ENCODE data around the gene PTPN14. TPM values are rescaled to one million over a fixed set of nuclear protein-coding genes. Genes with fewer than 3 reads are reported as not detected.
A peak's percentile ranks its signal among the peaks of the same experiment; 100 is the strongest.

PTPN14 gene
- total RNA-seq, 1 experiment from 2014 or later = 243 TPM

- peaks cover 18% of the 10 kb centered on the region for H3K36me3 Mint-ChIP-seq (ENCODE audit: insufficient read depth, unreplicated experiment)
- peak overlapping the region; percentile 88 for H3K27ac Mint-ChIP-seq (ENCODE audit: low read depth, unreplicated experiment)
- TF ChIP-seq CTCF (IDR thresholded peaks at IDR 0.05; ENCODE audit: unreplicated experiment) = no peak
- H3K4me1 Mint-ChIP-seq (ENCODE audit: insufficient read depth, unreplicated experiment) = peaks cover 77% of the 10 kb centered on the region
- no TSS peak for BruUV-seq (replicated peaks)
- no peaks in the 10 kb centered on the region for H3K9me3 Mint-ChIP-seq (ENCODE audit: unreplicated experiment)
- no peaks in the 10 kb centered on the region for H3K27me3 Mint-ChIP-seq (ENCODE audit: insufficient read depth, unreplicated experiment)
- H3K4me3 Mint-ChIP-seq (ENCODE audit: unreplicated experiment) = peak overlapping the region; percentile 65
- POLR2A ChIA-PET = interaction anchor here (0.6 to 30.6 kb wide), 30 partner anchors 7 to 548 kb away, joined by 3 to 881 read pairs (median 18); partner anchors contain the start of genes CENPF and PTPN14
- intact Hi-C loops (cut with micrococcal nuclease) = loop anchor here (10.0 kb wide), 1 partner anchor 51 kb away; no protein-coding TSS in a partner anchor
- DNase-seq (ENCODE audit: unreplicated experiment) = peak; percentile 54
- CTCF ChIA-PET = interaction anchor here (0.6 to 8.8 kb wide), 17 partner anchors 7 to 143 kb away, joined by 3 to 120 read pairs (median 10); partner anchors contain the start of gene PTPN14
Observed at GRCh38 chr1:214475331-214475730, 76.1 kb downstream of the PTPN14 start.

DNA sequence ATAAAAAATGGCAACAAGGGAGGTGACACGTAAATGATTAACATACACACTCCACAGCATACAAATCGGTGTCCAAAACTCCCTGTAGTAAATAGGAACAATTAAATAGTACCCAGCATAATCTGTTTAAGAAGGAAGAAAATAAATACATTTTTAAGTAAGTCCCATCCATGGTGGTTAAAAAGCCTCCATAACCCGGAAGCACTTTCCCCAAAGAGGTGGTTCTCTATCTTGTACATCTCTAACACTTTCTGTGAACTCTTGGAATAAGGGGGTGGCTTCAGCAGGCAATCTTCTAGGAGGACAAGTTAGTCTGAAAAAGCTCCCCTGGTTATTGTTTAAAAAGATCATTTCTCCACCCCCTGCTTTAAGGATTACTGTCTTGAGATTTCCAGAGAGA lies 76.9 kb downstream of the PTPN14 start:
- H3K4me3 Mint-ChIP-seq (ENCODE audit: unreplicated experiment) = peak overlapping the region; percentile 9
- no TSS peak for BruUV-seq (replicated peaks)
- no peak for TF ChIP-seq CTCF (IDR thresholded peaks at IDR 0.05; ENCODE audit: unreplicated experiment)
- ChIA-PET CTCF (interaction anchor here (1.0 to 8.8 kb wide), 8 partner anchors 18 to 142 kb away, joined by 3 to 120 read pairs (median 36); partner anchors contain the start of gene PTPN14), POLR2A (interaction anchor here (1.0 to 30.6 kb wide), 18 partner anchors 7 to 129 kb away, joined by 3 to 881 read pairs (median 53); partner anchors contain the start of genes CENPF and PTPN14)
- no peak for DNase-seq (ENCODE audit: unreplicated experiment)
- H3K4me1 Mint-ChIP-seq (ENCODE audit: insufficient read depth, unreplicated experiment) = peaks cover 78% of the 10 kb centered on the region
- intact Hi-C loops (cut with micrococcal nuclease) = loop anchor here (10.0 kb wide), 1 partner anchor 50 kb away; no protein-coding TSS in a partner anchor
- no peaks in the 10 kb centered on the region for H3K9me3 Mint-ChIP-seq (ENCODE audit: unreplicated experiment)
- H3K27ac Mint-ChIP-seq (ENCODE audit: low read depth, unreplicated experiment) = peak overlapping the region; percentile 88
- no peaks in the 10 kb centered on the region for H3K27me3 Mint-ChIP-seq (ENCODE audit: insufficient read depth, unreplicated experiment)
- H3K36me3 Mint-ChIP-seq (ENCODE audit: insufficient read depth, unreplicated experiment) = peaks cover 21% of the 10 kb centered on the region

- H3K4me1 Mint-ChIP-seq (ENCODE audit: insufficient read depth, unreplicated experiment) = peaks cover 84% of the 10 kb centered on the region
- peaks cover 21% of the 10 kb centered on the region for H3K36me3 Mint-ChIP-seq (ENCODE audit: insufficient read depth, unreplicated experiment)
- POLR2A ChIA-PET = interaction anchor here (0.6 to 30.6 kb wide), 27 partner anchors 7 to 140 kb away, joined by 3 to 881 read pairs (median 10); partner anchors contain the start of gene PTPN14
- no peaks in the 10 kb centered on the region for H3K9me3 Mint-ChIP-seq (ENCODE audit: unreplicated experiment)
- no peak for DNase-seq (ENCODE audit: unreplicated experiment)
- intact Hi-C loops (cut with micrococcal nuclease) = loop anchor here (1.0 to 10.0 kb wide), 2 partner anchors 49 to 77 kb away; partner anchors contain the start of gene PTPN14
- TSS peak; percentile 31 for BruUV-seq (replicated peaks)
- no peaks in the 10 kb centered on the region for H3K27me3 Mint-ChIP-seq (ENCODE audit: insufficient read depth, unreplicated experiment)
- H3K27ac Mint-ChIP-seq (ENCODE audit: low read depth, unreplicated experiment) = peak overlapping the region; percentile 88
- peak overlapping the region; percentile 9 for H3K4me3 Mint-ChIP-seq (ENCODE audit: unreplicated experiment)
- CTCF ChIA-PET = interaction anchor here (0.7 to 8.8 kb wide), 7 partner anchors 19 to 141 kb away, joined by 3 to 120 read pairs (median 7); partner anchors contain the start of gene PTPN14
- no peak for TF ChIP-seq CTCF (IDR thresholded peaks at IDR 0.05; ENCODE audit: unreplicated experiment)
Observed at GRCh38 chr1:214473862-214474261, 77.5 kb downstream of the PTPN14 start.

DNA sequence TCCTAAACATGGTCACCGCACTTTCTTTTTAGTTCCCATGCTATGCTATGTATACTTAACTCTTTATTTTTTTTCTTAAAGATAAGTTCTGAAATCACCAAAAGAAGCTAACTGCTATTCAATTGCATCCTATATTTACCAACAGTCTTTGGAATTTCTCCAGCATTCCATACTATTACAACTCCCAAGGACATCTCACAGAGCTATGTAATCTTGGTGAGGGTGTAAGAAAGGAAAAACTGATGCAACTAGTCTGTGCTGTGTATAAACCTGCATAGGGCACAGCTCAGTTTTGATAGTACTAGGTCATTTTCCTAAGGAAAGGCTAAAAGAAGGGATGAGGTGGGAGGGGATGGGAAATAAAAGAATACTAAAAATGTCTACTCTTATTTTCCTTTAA lies 78.0 kb downstream of the PTPN14 start:
- H3K36me3 Mint-ChIP-seq (ENCODE audit: insufficient read depth, unreplicated experiment) = peaks cover 21% of the 10 kb centered on the region
- no TSS peak for BruUV-seq (replicated peaks)
- peak overlapping the region; percentile 88 for H3K27ac Mint-ChIP-seq (ENCODE audit: low read depth, unreplicated experiment)
- H3K27me3 Mint-ChIP-seq (ENCODE audit: insufficient read depth, unreplicated experiment) = no peaks in the 10 kb centered on the region
- peak overlapping the region; percentile 9 for H3K4me3 Mint-ChIP-seq (ENCODE audit: unreplicated experiment)
- no peaks in the 10 kb centered on the region for H3K9me3 Mint-ChIP-seq (ENCODE audit: unreplicated experiment)
- POLR2A ChIA-PET = interaction anchor here (0.6 to 30.6 kb wide), 30 partner anchors 8 to 155 kb away, joined by 3 to 881 read pairs (median 9); partner anchors contain the start of gene PTPN14
- no peak for TF ChIP-seq CTCF (IDR thresholded peaks at IDR 0.05; ENCODE audit: unreplicated experiment)
- peak; percentile 77 for DNase-seq (ENCODE audit: unreplicated experiment)
- peaks cover 88% of the 10 kb centered on the region for H3K4me1 Mint-ChIP-seq (ENCODE audit: insufficient read depth, unreplicated experiment)
- intact Hi-C loops (cut with micrococcal nuclease) = loop anchor here (1.0 to 10.0 kb wide), 2 partner anchors 49 to 78 kb away; partner anchors contain the start of gene PTPN14
- CTCF ChIA-PET = interaction anchor here (0.6 to 8.8 kb wide), 9 partner anchors 19 to 140 kb away, joined by 3 to 120 read pairs (median 4); partner anchors contain the start of gene PTPN14

Measured in MCF 10A (cell line).